ENCODE results near the gene FNTB.

FNTB gene

GRCh38 chr14:65075628-65076325 is 89.1 kb downstream of the FNTB start:
- no peak for DNase-seq
- Histone ChIP-seq H3K4me2 (ENCODE audit: insufficient read depth, low read length) (no peak overlapping the region), H4K20me1 (ENCODE audit: insufficient read depth, low read length) (peaks cover 49% of the 10 kb centered on the region)

GRCh38 chr14:65077318-65077717 is 90.6 kb downstream of the FNTB start:
- TF ChIP-seq EZH2 (IDR thresholded peaks at IDR 0.05; ENCODE audit: borderline replicate concordance, low read depth, low read length, severe bottlenecking): no peak
- TF ChIP-seq, protein P1, sequence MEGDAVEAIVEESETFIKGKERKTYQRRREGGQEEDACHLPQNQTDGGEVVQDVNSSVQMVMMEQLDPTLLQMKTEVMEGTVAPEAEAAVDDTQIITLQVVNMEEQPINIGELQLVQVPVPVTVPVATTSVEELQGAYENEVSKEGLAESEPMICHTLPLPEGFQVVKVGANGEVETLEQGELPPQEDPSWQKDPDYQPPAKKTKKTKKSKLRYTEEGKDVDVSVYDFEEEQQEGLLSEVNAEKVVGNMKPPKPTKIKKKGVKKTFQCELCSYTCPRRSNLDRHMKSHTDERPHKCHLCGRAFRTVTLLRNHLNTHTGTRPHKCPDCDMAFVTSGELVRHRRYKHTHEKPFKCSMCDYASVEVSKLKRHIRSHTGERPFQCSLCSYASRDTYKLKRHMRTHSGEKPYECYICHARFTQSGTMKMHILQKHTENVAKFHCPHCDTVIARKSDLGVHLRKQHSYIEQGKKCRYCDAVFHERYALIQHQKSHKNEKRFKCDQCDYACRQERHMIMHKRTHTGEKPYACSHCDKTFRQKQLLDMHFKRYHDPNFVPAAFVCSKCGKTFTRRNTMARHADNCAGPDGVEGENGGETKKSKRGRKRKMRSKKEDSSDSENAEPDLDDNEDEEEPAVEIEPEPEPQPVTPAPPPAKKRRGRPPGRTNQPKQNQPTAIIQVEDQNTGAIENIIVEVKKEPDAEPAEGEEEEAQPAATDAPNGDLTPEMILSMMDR (IDR thresholded peaks at IDR 0.05; ENCODE audit: borderline replicate concordance, extremely low read depth, low read length, poor library complexity, severe bottlenecking): no peak
- Histone ChIP-seq H3K27me3 (ENCODE audit: insufficient read depth, low read length, poor library complexity) (no peaks in the 10 kb centered on the region), H4K20me1 (ENCODE audit: insufficient read depth, low read length) (peaks cover 64% of the 10 kb centered on the region), H3K27ac (ENCODE audit: low read length) (no peak overlapping the region), H3K4me3 (ENCODE audit: low read depth in 1 of 2, low read length in 2 of 2) (no peak overlapping the region), H3K36me3 (ENCODE audit: insufficient read depth, low read length) (peaks cover 96% of the 10 kb centered on the region), H3K9ac (ENCODE audit: low read depth, low read length) (no peak overlapping the region), H3K4me1 (ENCODE audit: insufficient read depth, low read length) (no peaks in the 10 kb centered on the region), H3K9me3 (ENCODE audit: insufficient read depth, low read length, severe bottlenecking) (no peaks in the 10 kb centered on the region), H2AFZ (ENCODE audit: low read depth, low read length) (no peak overlapping the region), H3K79me2 (ENCODE audit: insufficient read depth, low read length) (peaks cover 46% of the 10 kb centered on the region), H3K4me2 (ENCODE audit: insufficient read depth, low read length) (no peak overlapping the region)
- no peak for DNase-seq
- no peak for ATAC-seq (ENCODE audit: insufficient read depth, low read depth)

More at GRCh38 chr14:65075628-65076325, 89.1 kb downstream of the FNTB start:
- ATAC-seq (ENCODE audit: insufficient read depth, low read depth): peak; percentile 32; the same call in 1 of the 3 replicates
- no peak overlapping the region for H3K27ac ChIP-seq (ENCODE audit: low read length)
- H3K9me3 ChIP-seq (ENCODE audit: insufficient read depth, low read length, severe bottlenecking): no peaks in the 10 kb centered on the region
- no peak overlapping the region for H3K4me3 ChIP-seq (ENCODE audit: low read depth in 1 of 2, low read length in 2 of 2)
- no peaks in the 10 kb centered on the region for H3K4me1 ChIP-seq (ENCODE audit: insufficient read depth, low read length)
- H3K79me2 ChIP-seq (ENCODE audit: insufficient read depth, low read length): peaks cover 30% of the 10 kb centered on the region
- no peak for TF ChIP-seq EZH2 (IDR thresholded peaks at IDR 0.05; ENCODE audit: borderline replicate concordance, low read depth, low read length, severe bottlenecking)
- TF ChIP-seq, protein P1 (IDR thresholded peaks at IDR 0.05; ENCODE audit: borderline replicate concordance, extremely low read depth, low read length, poor library complexity, severe bottlenecking): no peak
- H3K9ac ChIP-seq (ENCODE audit: low read depth, low read length): no peak overlapping the region
- H3K36me3 ChIP-seq (ENCODE audit: insufficient read depth, low read length): peaks cover 89% of the 10 kb centered on the region
- H2AFZ ChIP-seq (ENCODE audit: low read depth, low read length): no peak overlapping the region
- no peaks in the 10 kb centered on the region for H3K27me3 ChIP-seq (ENCODE audit: insufficient read depth, low read length, poor library complexity)

- H4K20me1 ChIP-seq (ENCODE audit: insufficient read depth, low read length): peaks cover 62% of the 10 kb centered on the region
- DNase-seq (no peak), ATAC-seq (ENCODE audit: insufficient read depth, low read depth) (no peak)
- H3K27me3 ChIP-seq (ENCODE audit: insufficient read depth, low read length, poor library complexity): no peaks in the 10 kb centered on the region
- no peak overlapping the region for H3K4me3 ChIP-seq (ENCODE audit: low read depth in 1 of 2, low read length in 2 of 2)
- H3K9ac ChIP-seq (ENCODE audit: low read depth, low read length): no peak overlapping the region
- no peaks in the 10 kb centered on the region for H3K4me1 ChIP-seq (ENCODE audit: insufficient read depth, low read length)
- TF ChIP-seq EZH2 (IDR thresholded peaks at IDR 0.05; ENCODE audit: borderline replicate concordance, low read depth, low read length, severe bottlenecking): no peak
- TF ChIP-seq, protein P1 (IDR thresholded peaks at IDR 0.05; ENCODE audit: borderline replicate concordance, extremely low read depth, low read length, poor library complexity, severe bottlenecking): no peak
- no peak overlapping the region for H2AFZ ChIP-seq (ENCODE audit: low read depth, low read length)
- H3K79me2 ChIP-seq (ENCODE audit: insufficient read depth, low read length): peaks cover 65% of the 10 kb centered on the region
- H3K27ac ChIP-seq (ENCODE audit: low read length): no peak overlapping the region
- H3K4me2 ChIP-seq (ENCODE audit: insufficient read depth, low read length): no peak overlapping the region
- H3K9me3 ChIP-seq (ENCODE audit: insufficient read depth, low read length, severe bottlenecking): no peaks in the 10 kb centered on the region
- peaks cover 97% of the 10 kb centered on the region for H3K36me3 ChIP-seq (ENCODE audit: insufficient read depth, low read length)
Measured at GRCh38 chr14:65079201-65079600, 92.5 kb downstream of the FNTB start.

Measured in DND-41 (cell line).